AG09319 (cell line): ENCODE results near the gene CEP19.

Source experiments
- DNase-seq: peaks from one replicate; pipeline ENCODE4 v3.0.0-alpha.2; 2010; ENCODE audit warnings: low read depth; ENCODE audit errors: extremely low read depth
- CTCF ChIP-seq: IDR thresholded peaks from 2 replicates; pipeline ENCODE4 v1.5.1; 2011; ENCODE audit warnings: low read depth, mild to moderate bottlenecking, inconsistent platforms, low read length, moderate library complexity

CEP19 gene

DNA sequence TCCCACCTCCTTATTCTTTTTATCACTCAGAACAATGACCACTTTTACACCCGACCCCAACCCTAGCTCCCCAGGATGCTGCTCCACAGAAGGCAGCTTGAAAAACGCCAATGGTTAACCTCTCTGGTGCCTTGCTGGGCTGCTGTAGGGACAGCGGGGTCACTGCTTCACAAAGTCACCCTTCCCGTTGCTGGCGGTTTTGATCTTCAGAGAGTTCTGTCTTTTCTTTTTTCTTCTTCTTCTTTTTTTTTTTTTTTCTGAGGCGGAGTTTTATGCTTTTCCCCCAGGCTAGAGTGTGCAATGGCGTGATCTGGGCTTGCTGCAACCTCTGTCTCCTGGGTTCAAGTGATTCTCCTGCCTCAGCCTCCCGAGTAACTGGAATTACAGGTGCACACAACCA is 20.7 kb downstream of the CEP19 start:
- TF ChIP-seq CTCF: no peak
- no peak for DNase-seq

DNA sequence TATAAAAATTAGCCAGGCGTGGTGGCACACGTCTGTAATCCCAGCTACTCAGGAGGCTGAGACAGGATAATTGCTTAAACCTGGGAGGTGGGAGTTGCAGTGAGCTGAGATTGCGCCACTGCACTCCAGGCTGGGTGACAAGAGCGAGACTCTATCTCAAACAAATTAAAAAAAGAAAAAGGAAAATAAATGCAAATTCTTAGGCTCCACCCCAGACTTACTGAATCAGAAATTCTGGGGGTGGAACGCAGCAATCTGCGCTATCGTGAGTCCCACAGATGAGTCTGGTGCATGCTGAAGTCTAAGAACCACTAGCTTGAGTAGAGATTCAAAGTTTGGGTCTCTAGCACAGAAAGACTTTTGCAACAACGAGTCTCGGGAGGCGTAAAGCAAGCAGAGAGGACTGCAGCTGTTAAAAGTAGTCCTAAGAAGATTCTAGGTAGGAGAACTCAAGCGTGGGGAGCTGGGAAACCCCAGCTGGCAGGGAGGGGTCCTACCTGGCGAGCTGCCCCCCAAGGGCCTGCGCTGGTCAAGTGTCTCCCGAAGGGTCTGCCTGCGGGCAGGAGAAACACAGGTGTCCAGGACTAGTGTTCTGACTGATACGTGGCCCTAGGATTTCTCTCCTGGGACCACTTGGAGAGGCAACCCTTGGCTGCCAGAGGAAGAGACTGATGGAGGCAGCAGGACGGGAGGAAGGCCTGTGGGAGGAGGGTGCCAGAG is 21.9 kb downstream of the CEP19 start:
- TF ChIP-seq CTCF: no peak
- DNase-seq: no peak

- TF ChIP-seq CTCF: no peak
- DNase-seq: peak; percentile 54
Observed at GRCh38 chr3:196688349-196688748, 23.7 kb downstream of the CEP19 start.

DNA sequence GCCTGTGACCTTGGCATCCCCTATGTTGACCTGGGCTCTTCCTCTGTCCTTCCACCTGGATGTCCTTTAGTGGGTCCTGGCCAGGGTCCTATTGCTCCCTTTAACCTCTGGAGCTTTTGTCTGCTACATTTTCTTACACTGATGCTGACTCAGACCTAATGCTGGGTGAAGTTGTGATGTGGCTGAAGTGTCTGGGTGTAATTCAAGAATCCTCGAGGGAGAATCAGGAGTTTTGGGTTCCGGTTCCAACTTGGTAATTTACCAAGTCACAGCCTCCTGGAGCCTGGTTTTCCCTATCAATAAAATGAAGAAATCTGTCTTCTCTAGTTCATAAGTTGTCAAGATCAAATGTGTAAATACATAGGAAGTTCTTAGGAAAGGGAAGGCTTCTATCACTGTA is 25.6 kb downstream of the CEP19 start:
- DNase-seq: no peak
- TF ChIP-seq CTCF: no peak

DNA sequence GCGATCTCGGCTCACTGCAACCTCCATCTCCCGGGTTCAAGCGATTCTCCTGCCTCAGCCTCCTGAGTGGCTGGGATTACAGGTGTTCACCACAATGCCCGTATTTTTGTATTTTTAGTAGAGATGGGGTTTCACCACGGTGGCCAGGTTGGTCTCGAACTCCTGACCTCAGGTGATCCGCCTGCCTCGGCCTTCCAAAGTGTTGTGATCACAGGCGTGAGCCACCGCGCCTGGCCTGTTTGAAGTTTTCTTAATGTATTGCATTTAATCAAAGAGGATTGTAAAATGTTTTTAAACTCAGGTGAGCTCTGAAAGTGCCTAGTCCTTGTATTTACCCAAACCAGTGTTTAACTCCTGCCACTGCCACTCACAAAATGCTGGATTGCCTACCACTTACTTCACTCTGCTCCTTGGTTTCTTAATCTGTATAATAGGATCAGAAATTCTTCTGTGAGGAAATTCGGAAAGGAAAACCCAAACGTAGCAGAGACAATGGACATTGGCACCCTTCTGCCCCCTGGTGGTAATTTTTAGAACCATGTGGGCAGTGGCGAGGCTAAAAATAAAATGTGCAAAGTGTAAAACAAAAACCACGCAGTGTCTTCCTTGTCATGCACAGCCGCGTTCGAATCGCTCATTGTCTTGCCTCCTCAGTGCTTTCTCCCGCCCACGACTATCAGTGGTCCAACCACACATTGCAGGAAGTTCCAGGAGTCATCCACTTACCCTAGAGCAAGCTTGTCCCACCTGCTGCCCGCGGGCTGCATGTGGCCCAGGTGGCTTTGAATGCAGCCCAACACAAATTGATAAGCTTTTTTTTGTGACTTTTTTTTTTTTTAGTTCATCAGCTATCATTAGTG is 27.3 kb downstream of the CEP19 start:
- peak; percentile 78 for TF ChIP-seq CTCF
- no peak for DNase-seq

- TF ChIP-seq CTCF: no peak
- no peak for DNase-seq
Observed at GRCh38 chr3:196677931-196678330, 34.1 kb downstream of the CEP19 start.

- DNase-seq: no peak
- no peak for TF ChIP-seq CTCF
Observed at GRCh38 chr3:196677353-196677752, 34.7 kb downstream of the CEP19 start.
